GM18499 (cell line): ENCODE results near the gene PROKR2.

Experiments
- ATAC-seq: cut with Tn5 transposase; IDR thresholded peaks from one replicate; pipeline ENCODE4 v1.9.1; 2021; ENCODE audit warnings: moderate number of reproducible peaks; ENCODE audit not compliant: insufficient read depth, unreplicated experiment

Gene PROKR2

GRCh38 chr20:5297280-5298004 lies 19.3 kb downstream of the PROKR2 start:
- ATAC-seq: no peak

GRCh38 chr20:5290596-5290995 lies 26.2 kb downstream of the PROKR2 start:
- no peak for ATAC-seq

- no peak for ATAC-seq
Measured at GRCh38 chr20:5282561-5282960, 34.2 kb downstream of the PROKR2 start.

GRCh38 chr20:5279661-5280060 lies 37.1 kb downstream of the PROKR2 start:
- no peak for ATAC-seq

- ATAC-seq: no peak
Measured at GRCh38 chr20:5272268-5272667, 44.5 kb downstream of the PROKR2 start.

- no peak for ATAC-seq
Measured at GRCh38 chr20:5270603-5271002, 46.2 kb downstream of the PROKR2 start.

- no peak for ATAC-seq
Measured at GRCh38 chr20:5268449-5268848, 48.3 kb downstream of the PROKR2 start.

GRCh38 chr20:5267092-5267491 lies 49.7 kb downstream of the PROKR2 start:
- ATAC-seq: no peak
